ENCODE measurements around the gene MAP1LC3B. TPM values are rescaled to one million over a fixed set of nuclear protein-coding genes. Genes with fewer than 3 reads are reported as not detected.

The MAP1LC3B gene
- total and polyA plus RNA-seq, 2 of the 8 experiments (the other 6 are each of a cell fraction or from before 2014, with no cell fraction given): 29.5 to 48.5 TPM

- Histone ChIP-seq H3K14ac (ENCODE audit: insufficient read length) (no peak overlapping the region), H2AFZ (ENCODE audit: low read length) (no peak overlapping the region), H3K27ac (ENCODE audit: low read depth, low read length) (no peak overlapping the region; the same call in 1 of the 2 replicates), H3K18ac (ENCODE audit: extremely low read depth, low read length) (no peak overlapping the region), H3K27me3 (replicated peaks in 1 of 4; ENCODE audit: control insufficient read depth in 3 of 4, extremely low read depth in 1 of 4, insufficient read depth in 3 of 4, low read length in 3 of 4) (no peaks in the 10 kb centered on the region), H2BK120ac (replicated peaks; ENCODE audit: low read depth, low read length) (no peak overlapping the region), H2BK20ac (ENCODE audit: low read length) (no peak overlapping the region), H3K79me2 (ENCODE audit: control insufficient read depth in 1 of 2, insufficient read depth in 2 of 2, low read length in 2 of 2) (no peaks in the 10 kb centered on the region), H3K23me2 (ENCODE audit: low read depth, low read length) (no peaks in the 10 kb centered on the region), H4K8ac (ENCODE audit: extremely low read depth, insufficient read depth, low read length) (no peak overlapping the region), H3K9me3 (ENCODE audit: insufficient read depth in 2 of 2, low read depth in 1 of 2, low read length in 1 of 2) (no peaks in the 10 kb centered on the region), H3K4me3 (ENCODE audit: extremely low read depth in 1 of 4, insufficient read depth in 2 of 4, low read depth in 3 of 4, low read length in 4 of 4) (no peak overlapping the region), H3K23ac (ENCODE audit: insufficient read length) (no peak overlapping the region), H3K4ac (replicated peaks; ENCODE audit: insufficient read length, low read depth, low read length) (no peak overlapping the region), H3K56ac (replicated peaks; ENCODE audit: insufficient read length, low read depth, low read length) (no peak overlapping the region), H3K4me2 (ENCODE audit: insufficient read depth in 1 of 2, low read depth in 2 of 2, low read length in 2 of 2) (no peak overlapping the region), H4K5ac (ENCODE audit: insufficient read length, low read depth, low read length) (no peak overlapping the region), H4K20me1 (replicated peaks in 1 of 2; ENCODE audit: control insufficient read depth in 1 of 2, insufficient read depth in 2 of 2, low read length in 2 of 2) (peaks cover 5 to 10% of the 10 kb centered on the region in 2 experiments), H3K36me3 (ENCODE audit: control insufficient read depth in 2 of 4, insufficient read depth in 4 of 4, low read length in 3 of 4) (peaks cover 0 to 3% (median 0%) of the 10 kb centered on the region in 4 experiments; a peak in 4 of 8 replicates), H3K9ac (replicated peaks in 1 of 4; ENCODE audit: extremely low read depth in 1 of 4, low read depth in 3 of 4, low read length in 3 of 4) (no peak overlapping the region), H4K91ac (replicated peaks; ENCODE audit: insufficient read length, low read length) (no peak overlapping the region), H2BK15ac (ENCODE audit: low read length) (no peak overlapping the region), H2BK12ac (ENCODE audit: low read depth, low read length) (no peak overlapping the region), H3K4me1 (replicated peaks in 1 of 4; ENCODE audit: control insufficient read depth in 3 of 4, insufficient read depth in 4 of 4, low read length in 3 of 4) (peaks cover 5 to 17% (median 11%) of the 10 kb centered on the region in 4 experiments), H3K79me1 (ENCODE audit: low read depth, low read length) (no peaks in the 10 kb centered on the region; the same call in 1 of the 2 replicates), H2AK5ac (ENCODE audit: low read depth, low read length) (no peak overlapping the region), H2BK5ac (ENCODE audit: low read depth, low read length) (no peak overlapping the region)
- 89% methylated on average over 15 of the region's 15 CpGs; no CpG with 5 or more reads in 1 of the 2 experiments for WGBS, 2 experiments (ENCODE audit: extremely low coverage in 1 of 2, insufficient coverage in 1 of 2, insufficient read length in 1 of 2, insufficient replicate concordance in 2 of 2, low coverage in 1 of 2, low lambda C conversion rate in 2 of 2, missing lambda C conversion rate in 1 of 2)
- FAIRE-seq: no peak
- ChIA-PET POLR2A (ENCODE audit: partially characterized antibody) (no interaction called here), CTCF (ENCODE audit: partially characterized antibody) (interaction anchor here (1.3 to 4.6 kb wide), 5 partner anchors 11 to 213 kb away, joined by 4 to 22 read pairs (median 11); no protein-coding TSS in a partner anchor)
- no peak for DNase-seq (ENCODE audit: low read depth in 1 of 2, low spot score in 2 of 2)
- TF ChIP-seq ATF3 (IDR thresholded peaks at IDR 0.05; ENCODE audit: insufficient read depth, low read depth, low read length) (no peak), BRCA1 (IDR thresholded peaks at IDR 0.05; ENCODE audit: low read depth, low read length) (no peak)
Measured at GRCh38 chr16:87423429-87423828, 31.3 kb downstream of the MAP1LC3B start.
